Ascending aorta (tissue), 2 donors: ENCODE results near the gene LUC7L2. TPM values are rescaled to one million over a fixed set of nuclear protein-coding genes. Genes with fewer than 3 reads are reported as not detected.

Source experiments
- DNase-seq, 2 donors: peaks; one replicate each; pipeline ENCODE4 v3.0.0-alpha.2; 2019; ENCODE audit warnings: low spot score in 2 of 2
- H3K27ac ChIP-seq, 2 donors: fragments of 200-600 bp; sonication (generic); one replicate each; pipeline ENCODE4 v1.5.1; 2016 to 2017; ENCODE audit warnings: mild to moderate bottlenecking in 1 of 2
- H3K27me3 ChIP-seq: fragments of 200-600 bp; sonication (generic); one replicate; pipeline ENCODE4 v1.5.1; 2017
- H3K36me3 ChIP-seq, 2 donors: fragments of 200-600 bp; sonication (generic); one replicate each; pipeline ENCODE4 v1.5.1; 2016
- H3K4me1 ChIP-seq, 2 donors: fragments of 200-600 bp; sonication (generic); one replicate each; pipeline ENCODE4 v1.5.1; 2016 to 2017; ENCODE audit warnings: mild to moderate bottlenecking in 1 of 2
- H3K4me3 ChIP-seq, 2 donors: fragments of 200-600 bp; sonication (generic); one replicate each; pipeline ENCODE4 v1.5.1; 2016 to 2017; ENCODE audit warnings: mild to moderate bottlenecking in 1 of 2
- H3K9me3 ChIP-seq, 2 donors: fragments of 200-600 bp; sonication (generic); one replicate each; pipeline ENCODE4 v1.5.1; 2016
- CTCF ChIP-seq, 3 experiments: fragments of 200-600 bp in 2 of 3; fragments of 450-650 bp in 1 of 3; sonication (generic) in 2 of 3; IDR thresholded peaks; one replicate each; pipeline ENCODE4 v1.5.1; 2016 to 2019; ENCODE audit warnings: antibody characterized with exemption in 3 of 3, mild to moderate bottlenecking in 1 of 3, moderate library complexity in 1 of 3
- intact Hi-C: fragments of 100-400 bp; cut with DNase I; formaldehyde crosslinking; loops from one replicate; pipeline ENCODE4 v1.15.1; 2023
- total RNA-seq: library from RNA; depleted of rRNA; stranded (reverse); fragments of >200 nt; gene quantifications from one replicate; pipeline ENCODE4 v1.1.0, GENCODE V29; 2016

LUC7L2 gene
- total RNA-seq, 1 donor from 2014 or later: 41.0 TPM

- Histone ChIP-seq H3K27me3 (no peaks in the 10 kb centered on the region), H3K4me1 (peaks cover 0 to 6% of the 10 kb centered on the region in 2 donors), H3K27ac (peak overlapping the region; percentile 99 to 100), H3K4me3 (peak overlapping the region; percentile 77 to 87), H3K9me3 (peaks cover 0 to 5% of the 10 kb centered on the region in 2 donors), H3K36me3 (no peaks in the 10 kb centered on the region)
- no peak for TF ChIP-seq CTCF (IDR thresholded peaks at IDR 0.05)
- DNase-seq: peak in 1 of 2 donors; percentile 50
- intact Hi-C loops: loop anchor here (5.0 kb wide), 4 partner anchors 93 to 838 kb away; partner anchors contain the start of gene KDM7A
These were observed 20.0 kb upstream of the LUC7L2 start for GRCh38 chr7:139339698-139340036.

- H3K27me3 ChIP-seq: no peaks in the 10 kb centered on the region
These were observed 19.5 kb upstream of the LUC7L2 start for GRCh38 chr7:139340037-139340807.

DNA sequence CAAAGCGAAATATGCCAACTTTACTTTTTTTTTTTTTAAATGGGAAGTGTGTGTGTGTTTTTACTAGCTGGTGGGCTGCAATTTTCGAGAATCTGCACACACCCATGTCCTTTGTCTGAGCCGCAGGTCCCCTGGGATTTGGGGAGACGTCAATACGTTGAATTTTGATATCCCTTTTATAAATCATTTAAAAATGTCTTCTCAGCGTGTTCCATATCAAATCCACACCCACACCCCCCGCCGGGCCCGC, 19.0 kb upstream of the LUC7L2 start:
- TF ChIP-seq CTCF (IDR thresholded peaks at IDR 0.05): no peak
- Histone ChIP-seq H3K27me3 (no peaks in the 10 kb centered on the region), H3K4me1 (peaks cover 0 to 6% of the 10 kb centered on the region in 2 donors), H3K9me3 (peaks cover 0 to 5% of the 10 kb centered on the region in 2 donors), H3K4me3 (peak overlapping the region; percentile 77 to 87), H3K27ac (peak overlapping the region; percentile 99 to 100), H3K36me3 (peaks cover 0 to 3% of the 10 kb centered on the region in 2 donors)
- no peak for DNase-seq
- intact Hi-C loops: loop anchor here (1.0 to 5.0 kb wide), 6 partner anchors 19 to 837 kb away; partner anchors contain the start of genes KDM7A, LUC7L2 and UBN2

More at GRCh38 chr7:139340037-139340807, 19.5 kb upstream of the LUC7L2 start:
- peak; percentile 69 to 77 (median 72) for TF ChIP-seq CTCF (IDR thresholded peaks at IDR 0.05)
- Histone ChIP-seq H3K9me3 (peaks cover 0 to 5% of the 10 kb centered on the region in 2 donors), H3K4me3 (peak overlapping the region; percentile 77 to 87), H3K4me1 (peaks cover 0 to 6% of the 10 kb centered on the region in 2 donors), H3K36me3 (no peaks in the 10 kb centered on the region), H3K27ac (peak overlapping the region; percentile 99 to 100)
- DNase-seq: peak; percentile 100
- intact Hi-C loops: loop anchor here (5.0 kb wide), 4 partner anchors 92 to 837 kb away; partner anchors contain the start of gene KDM7A

GRCh38 chr7:139341058-139341775, 18.5 kb upstream of the LUC7L2 start, which contains the start of gene FMC1:
Gene FMC1 (plus strand): TSS chr7:139341337. CDS start chr7:139341385, 48 bp downstream.
- Histone ChIP-seq H3K27ac (peak within 1 kb of the TSS; percentile 99 to 100), H3K27me3 (no peaks in the 10 kb centered on the region), H3K4me1 (peaks cover 0 to 6% of the 10 kb centered on the region in 2 donors), H3K4me3 (peak within 1 kb of the TSS; percentile 77 to 87), H3K9me3 (peaks cover 0 to 5% of the 10 kb centered on the region in 2 donors), H3K36me3 (peaks cover 1 to 5% of the 10 kb centered on the region in 2 donors)
- TF ChIP-seq CTCF (IDR thresholded peaks at IDR 0.05): peak; percentile 50 to 56 (median 50)
- peak; percentile 71 to 97 for DNase-seq
- intact Hi-C loops: loop anchor here (1.0 to 5.0 kb wide), 6 partner anchors 18 to 836 kb away; partner anchors contain the start of genes KDM7A, LUC7L2 and UBN2

- Histone ChIP-seq H3K4me3 (peak overlapping the region; percentile 77 to 87), H3K36me3 (peaks cover 7 to 11% of the 10 kb centered on the region in 2 donors), H3K4me1 (peaks cover 0 to 6% of the 10 kb centered on the region in 2 donors), H3K9me3 (peaks cover 0 to 5% of the 10 kb centered on the region in 2 donors), H3K27me3 (no peaks in the 10 kb centered on the region), H3K27ac (peak overlapping the region; percentile 99 to 100)
- no peak for DNase-seq
- no peak for TF ChIP-seq CTCF (IDR thresholded peaks at IDR 0.05)
- intact Hi-C loops: loop anchor here (1.0 to 5.0 kb wide), 6 partner anchors 18 to 836 kb away; partner anchors contain the start of genes KDM7A, LUC7L2 and UBN2
These were observed 17.9 kb upstream of the LUC7L2 start for GRCh38 chr7:139341776-139342226.
